GM12878 (cell line): Measurements from ENCODE around the gene CXXC4.

Source experiments
- CTCF ChIP-seq, 3 experiments: IDR thresholded peaks in 2 of 3; conservative IDR thresholded peaks in 1 of 3; 2 replicates each; pipeline ENCODE4 v1.5.1; 2011; ENCODE audit warnings: low read depth in 3 of 3, low read length in 3 of 3, mild to moderate bottlenecking in 3 of 3, control low read depth in 2 of 3, moderate library complexity in 2 of 3, inconsistent platforms in 1 of 3, mixed read lengths in 1 of 3; ENCODE audit not compliant: control insufficient read depth in 2 of 3, insufficient read depth in 1 of 3; ENCODE audit errors: extremely low read depth in 1 of 3
- EZH2 ChIP-seq: IDR thresholded peaks from 2 replicates; pipeline ENCODE4 v1.6.1; 2012; ENCODE audit warnings: low read depth, mild to moderate bottlenecking, control low read depth, inconsistent platforms, low read length, borderline replicate concordance; ENCODE audit not compliant: control insufficient read depth
- NFXL1 ChIP-seq: fragments of 450-650 bp; IDR thresholded peaks from 2 replicates; pipeline ENCODE4 v1.6.1; 2017; ENCODE audit warnings: antibody characterized with exemption, mild to moderate bottlenecking, borderline replicate concordance
- NFYA ChIP-seq: IDR thresholded peaks from 2 replicates; pipeline ENCODE4 v1.6.1; 2011; ENCODE audit warnings: low read depth, mild to moderate bottlenecking, low read length, improper control_type of control experiment, borderline replicate concordance
- POLR2A ChIP-seq: IDR thresholded peaks from 2 replicates; pipeline ENCODE4 v1.6.1; 2011; ENCODE audit warnings: low read depth, mild to moderate bottlenecking, low read length
- SUPT20H ChIP-seq: IDR thresholded peaks from 2 replicates; pipeline ENCODE4 v1.6.1; 2011; ENCODE audit warnings: low read depth, mild to moderate bottlenecking, low read length, moderate library complexity, borderline replicate concordance; ENCODE audit not compliant: control insufficient read depth
- SUZ12 ChIP-seq: fragments of 200-600 bp; sonication (generic); IDR thresholded peaks from one replicate; pipeline ENCODE4 v1.6.1; 2018; ENCODE audit warnings: antibody characterized with exemption, mild to moderate bottlenecking; ENCODE audit not compliant: unreplicated experiment
- TAF1 ChIP-seq: IDR thresholded peaks from 2 replicates; pipeline ENCODE4 v1.6.1; 2011; ENCODE audit warnings: mild to moderate bottlenecking, low read depth, low read length, borderline replicate concordance
- TARDBP ChIP-seq: IDR thresholded peaks from 2 replicates; pipeline ENCODE4 v1.6.1; 2016; ENCODE audit warnings: borderline replicate concordance

DNA sequence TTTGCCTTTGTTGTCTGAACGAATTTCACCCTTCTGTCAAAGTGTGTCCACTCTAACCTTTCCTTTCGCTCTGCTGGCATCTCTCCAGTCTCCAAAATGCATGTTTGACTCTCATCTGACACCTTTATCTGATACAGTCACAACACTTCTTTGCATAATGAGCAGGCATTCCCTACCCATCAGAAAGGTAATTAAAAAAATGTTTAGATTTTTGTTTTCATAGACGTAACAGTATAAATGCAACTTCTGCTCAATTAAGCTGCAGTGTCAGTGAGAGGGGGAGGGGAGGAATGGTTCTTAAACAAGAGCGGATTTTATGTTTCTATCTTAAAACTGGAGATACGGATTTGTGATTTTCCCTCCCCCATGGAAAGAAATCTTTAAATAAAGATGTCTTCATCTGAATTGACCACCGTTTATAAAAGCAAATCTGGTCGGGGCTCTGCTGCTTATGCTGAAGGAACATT lies 70.2 kb downstream of the CXXC4 start:
- TF ChIP-seq POLR2A (no peak), SUZ12 (no peak), SUPT20H (no peak), TAF1 (no peak), NFYA (no peak), CTCF (IDR thresholded peaks at IDR 0.05 in 2 of 3, conservative IDR thresholded peaks at IDR 0.05 in 1 of 3; ENCODE audit: control insufficient read depth in 2 of 3, extremely low read depth in 1 of 3, insufficient read depth in 1 of 3, low read depth in 3 of 3, low read length in 3 of 3) (no peak), TARDBP (no peak), NFXL1 (no peak), EZH2 (no peak)
